Measurements from ENCODE around the gene SCYGR1. TPM values are rescaled to one million over a fixed set of nuclear protein-coding genes. Genes with fewer than 3 reads are reported as not detected.

Gene SCYGR1
- polyA plus RNA-seq, 1 donor from 2014 or later, result not detected

GRCh38 chr2:227402959-227403358 lies 15.2 kb upstream of the SCYGR1 start:
- no peaks in the 10 kb centered on the region for H3K9me2 ChIP-seq (ENCODE audit: insufficient read depth, low read length)

GRCh38 chr2:227402321-227402720 lies 14.6 kb upstream of the SCYGR1 start:
- Histone ChIP-seq H3K4me3 (ENCODE audit: low read length) (no peak overlapping the region), H3K27me3 (ENCODE audit: insufficient read depth, low read depth, low read length) (no peaks in the 10 kb centered on the region), H3K9me3 (ENCODE audit: low read length) (no peaks in the 10 kb centered on the region), H2AFZ (ENCODE audit: low read depth, low read length) (no peak overlapping the region), H3K4me2 (ENCODE audit: low read length) (no peak overlapping the region), H3K27ac (ENCODE audit: low read length) (no peak overlapping the region), H4K20me1 (ENCODE audit: insufficient read depth) (no peaks in the 10 kb centered on the region), H3K36me3 (ENCODE audit: insufficient read depth, low read length) (no peaks in the 10 kb centered on the region), H3K9me2 (ENCODE audit: insufficient read depth, low read length) (no peaks in the 10 kb centered on the region), H3F3A (ENCODE audit: insufficient read depth, low read length, poor library complexity, severe bottlenecking) (no peaks in the 10 kb centered on the region), H3K9ac (ENCODE audit: low read length) (no peak overlapping the region), H3K79me2 (replicated peaks; ENCODE audit: insufficient read depth, low read length) (no peaks in the 10 kb centered on the region)
- TF ChIP-seq REST (IDR thresholded peaks at IDR 0.05; ENCODE audit: borderline replicate concordance), result no peak
- TF ChIP-seq EP300 (conservative IDR thresholded peaks at IDR 0.05; ENCODE audit: poor library complexity, severe bottlenecking), result no peak
- TF ChIP-seq, protein P1, sequence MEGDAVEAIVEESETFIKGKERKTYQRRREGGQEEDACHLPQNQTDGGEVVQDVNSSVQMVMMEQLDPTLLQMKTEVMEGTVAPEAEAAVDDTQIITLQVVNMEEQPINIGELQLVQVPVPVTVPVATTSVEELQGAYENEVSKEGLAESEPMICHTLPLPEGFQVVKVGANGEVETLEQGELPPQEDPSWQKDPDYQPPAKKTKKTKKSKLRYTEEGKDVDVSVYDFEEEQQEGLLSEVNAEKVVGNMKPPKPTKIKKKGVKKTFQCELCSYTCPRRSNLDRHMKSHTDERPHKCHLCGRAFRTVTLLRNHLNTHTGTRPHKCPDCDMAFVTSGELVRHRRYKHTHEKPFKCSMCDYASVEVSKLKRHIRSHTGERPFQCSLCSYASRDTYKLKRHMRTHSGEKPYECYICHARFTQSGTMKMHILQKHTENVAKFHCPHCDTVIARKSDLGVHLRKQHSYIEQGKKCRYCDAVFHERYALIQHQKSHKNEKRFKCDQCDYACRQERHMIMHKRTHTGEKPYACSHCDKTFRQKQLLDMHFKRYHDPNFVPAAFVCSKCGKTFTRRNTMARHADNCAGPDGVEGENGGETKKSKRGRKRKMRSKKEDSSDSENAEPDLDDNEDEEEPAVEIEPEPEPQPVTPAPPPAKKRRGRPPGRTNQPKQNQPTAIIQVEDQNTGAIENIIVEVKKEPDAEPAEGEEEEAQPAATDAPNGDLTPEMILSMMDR (IDR thresholded peaks at IDR 0.05; ENCODE audit: poor library complexity, severe bottlenecking), result no peak
- TF ChIP-seq RAD21 (conservative IDR thresholded peaks at IDR 0.05), result no peak
- no peak for TF ChIP-seq SMC3 (conservative IDR thresholded peaks at IDR 0.05; ENCODE audit: poor library complexity)
- TF ChIP-seq EZH2 (IDR thresholded peaks at IDR 0.05; ENCODE audit: borderline replicate concordance, insufficient read depth, low read length, poor library complexity, severe bottlenecking), result no peak
- no peak for TF ChIP-seq TAF1 (IDR thresholded peaks at IDR 0.05; ENCODE audit: low read depth)
- no peak for TF ChIP-seq POLR2AphosphoS5 (IDR thresholded peaks at IDR 0.05)

More at GRCh38 chr2:227402959-227403358, 15.2 kb upstream of the SCYGR1 start:
- Histone ChIP-seq H3K36me3 (ENCODE audit: insufficient read depth, low read length) (no peaks in the 10 kb centered on the region), H3K27ac (ENCODE audit: low read length) (no peak overlapping the region), H3K27me3 (ENCODE audit: insufficient read depth, low read depth, low read length) (no peaks in the 10 kb centered on the region), H2AFZ (ENCODE audit: low read depth, low read length) (no peak overlapping the region), H3K4me3 (ENCODE audit: low read length) (no peak overlapping the region), H4K20me1 (ENCODE audit: insufficient read depth) (no peaks in the 10 kb centered on the region), H3K9me3 (ENCODE audit: low read length) (no peaks in the 10 kb centered on the region), H3K4me2 (ENCODE audit: low read length) (no peak overlapping the region), H3F3A (ENCODE audit: insufficient read depth, low read length, poor library complexity, severe bottlenecking) (no peaks in the 10 kb centered on the region), H3K79me2 (replicated peaks; ENCODE audit: insufficient read depth, low read length) (no peaks in the 10 kb centered on the region), H3K9ac (ENCODE audit: low read length) (no peak overlapping the region)
- TF ChIP-seq POLR2AphosphoS5 (IDR thresholded peaks at IDR 0.05) (no peak), TAF1 (IDR thresholded peaks at IDR 0.05; ENCODE audit: low read depth) (no peak), EZH2 (IDR thresholded peaks at IDR 0.05; ENCODE audit: borderline replicate concordance, insufficient read depth, low read length, poor library complexity, severe bottlenecking) (no peak), MXI1 (conservative IDR thresholded peaks at IDR 0.05; ENCODE audit: poor library complexity, severe bottlenecking) (no peak), REST (IDR thresholded peaks at IDR 0.05; ENCODE audit: borderline replicate concordance) (no peak), RAD21 (conservative IDR thresholded peaks at IDR 0.05) (no peak), EP300 (conservative IDR thresholded peaks at IDR 0.05; ENCODE audit: poor library complexity, severe bottlenecking) (no peak), SMC3 (conservative IDR thresholded peaks at IDR 0.05; ENCODE audit: poor library complexity) (no peak)
- TF ChIP-seq, protein P1 (IDR thresholded peaks at IDR 0.05; ENCODE audit: poor library complexity, severe bottlenecking), result no peak
